Dendritic cell treated with granulocyte-macrophage colony-stimulating factor and Interleukin-4, amounts not matched to agents 40 ng/mL and 50 ng/mL, for 4 days (primary cell): Measurements from ENCODE around the gene CD300A.

Experiments
- H3K27ac Mint-ChIP-seq: one replicate; pipeline ENCODE4 v1.8.0; 2022; ENCODE audit warnings: mild to moderate bottlenecking, mixed read lengths
- H3K27me3 Mint-ChIP-seq: one replicate; pipeline ENCODE4 v1.8.0; 2022; ENCODE audit warnings: mild to moderate bottlenecking, mixed read lengths
- H3K36me3 Mint-ChIP-seq: one replicate; pipeline ENCODE4 v1.8.0; 2022; ENCODE audit warnings: low read depth, mixed read lengths
- H3K4me1 Mint-ChIP-seq: one replicate; pipeline ENCODE4 v1.8.0; 2022; ENCODE audit warnings: low read depth, mixed read lengths
- H3K4me3 Mint-ChIP-seq: one replicate; pipeline ENCODE4 v1.8.0; 2022; ENCODE audit warnings: mild to moderate bottlenecking, moderate library complexity, mixed read lengths
- H3K9me3 Mint-ChIP-seq: one replicate; pipeline ENCODE4 v1.8.0; 2022; ENCODE audit warnings: mixed read lengths
- intact Hi-C: fragments of 100-400 bp; cut with micrococcal nuclease; formaldehyde crosslinking; loops from one replicate; pipeline ENCODE4 v1.15.0; 2022

The CD300A gene

GRCh38 chr17:74446551-74447500, 19.6 kb upstream of the CD300A start:
- no peaks in the 10 kb centered on the region for H3K36me3 Mint-ChIP-seq

GRCh38 chr17:74447628-74448159, 18.7 kb upstream of the CD300A start:
- intact Hi-C loops = no loop called here
- Mint-ChIP-seq H3K27ac (peak overlapping the region; percentile 50), H3K9me3 (no peaks in the 10 kb centered on the region), H3K27me3 (peaks cover 54% of the 10 kb centered on the region), H3K4me1 (peaks cover 48% of the 10 kb centered on the region), H3K4me3 (no peak overlapping the region), H3K36me3 (no peaks in the 10 kb centered on the region)

More at GRCh38 chr17:74446551-74447500, 19.6 kb upstream of the CD300A start:
- Mint-ChIP-seq H3K4me1 (peaks cover 54% of the 10 kb centered on the region), H3K9me3 (no peaks in the 10 kb centered on the region), H3K4me3 (no peak overlapping the region), H3K27me3 (peaks cover 49% of the 10 kb centered on the region), H3K27ac (peak overlapping the region; percentile 50)
- intact Hi-C loops = no loop called here

- Mint-ChIP-seq H3K36me3 (no peaks in the 10 kb centered on the region), H3K4me3 (no peak overlapping the region)
- intact Hi-C loops = no loop called here
Measured at GRCh38 chr17:74448756-74449155, 17.7 kb upstream of the CD300A start.

GRCh38 chr17:74449306-74449705, 17.1 kb upstream of the CD300A start:
- intact Hi-C loops = no loop called here
- H3K9me3 Mint-ChIP-seq = no peaks in the 10 kb centered on the region
- no peaks in the 10 kb centered on the region for H3K36me3 Mint-ChIP-seq
- peaks cover 54% of the 10 kb centered on the region for H3K27me3 Mint-ChIP-seq
- peaks cover 39% of the 10 kb centered on the region for H3K4me1 Mint-ChIP-seq
- H3K4me3 Mint-ChIP-seq = no peak overlapping the region
- peak overlapping the region; percentile 15 for H3K27ac Mint-ChIP-seq

More at GRCh38 chr17:74448756-74449155, 17.7 kb upstream of the CD300A start:
- Mint-ChIP-seq H3K4me1 (peaks cover 43% of the 10 kb centered on the region), H3K27me3 (peaks cover 60% of the 10 kb centered on the region), H3K27ac (no peak overlapping the region), H3K9me3 (no peaks in the 10 kb centered on the region)

- Mint-ChIP-seq H3K27ac (peak overlapping the region; percentile 15), H3K9me3 (no peaks in the 10 kb centered on the region), H3K36me3 (no peaks in the 10 kb centered on the region), H3K27me3 (peaks cover 51% of the 10 kb centered on the region), H3K4me1 (peaks cover 39% of the 10 kb centered on the region), H3K4me3 (no peak overlapping the region)
- intact Hi-C loops = no loop called here
Measured at GRCh38 chr17:74449773-74450172, 16.7 kb upstream of the CD300A start.

- Mint-ChIP-seq H3K36me3 (no peaks in the 10 kb centered on the region), H3K27me3 (peaks cover 49% of the 10 kb centered on the region), H3K4me3 (no peak overlapping the region), H3K9me3 (no peaks in the 10 kb centered on the region), H3K27ac (peak overlapping the region; percentile 15), H3K4me1 (peaks cover 39% of the 10 kb centered on the region)
- intact Hi-C loops = no loop called here
Measured at GRCh38 chr17:74450231-74450630, 16.2 kb upstream of the CD300A start.

- intact Hi-C loops = no loop called here
- Mint-ChIP-seq H3K36me3 (no peaks in the 10 kb centered on the region), H3K9me3 (no peaks in the 10 kb centered on the region), H3K27me3 (peaks cover 42% of the 10 kb centered on the region), H3K27ac (no peak overlapping the region), H3K4me1 (peaks cover 34% of the 10 kb centered on the region), H3K4me3 (no peak overlapping the region)
Measured at GRCh38 chr17:74450925-74451403, 15.5 kb upstream of the CD300A start.

- intact Hi-C loops = no loop called here
- Mint-ChIP-seq H3K4me1 (peaks cover 28% of the 10 kb centered on the region), H3K4me3 (no peak overlapping the region), H3K27me3 (peaks cover 36% of the 10 kb centered on the region), H3K9me3 (no peaks in the 10 kb centered on the region), H3K27ac (no peak overlapping the region), H3K36me3 (no peaks in the 10 kb centered on the region)
Measured at GRCh38 chr17:74451557-74451956, 14.9 kb upstream of the CD300A start.

GRCh38 chr17:74452033-74452840, 14.2 kb upstream of the CD300A start:
- peak overlapping the region; percentile 54 for H3K27ac Mint-ChIP-seq
- H3K4me3 Mint-ChIP-seq = no peak overlapping the region
- intact Hi-C loops = no loop called here
- no peaks in the 10 kb centered on the region for H3K9me3 Mint-ChIP-seq
- H3K27me3 Mint-ChIP-seq = peaks cover 30% of the 10 kb centered on the region
- H3K4me1 Mint-ChIP-seq = peaks cover 27% of the 10 kb centered on the region
- no peaks in the 10 kb centered on the region for H3K36me3 Mint-ChIP-seq

- Mint-ChIP-seq H3K9me3 (no peaks in the 10 kb centered on the region), H3K36me3 (no peaks in the 10 kb centered on the region), H3K27ac (peak overlapping the region; percentile 54), H3K4me1 (peaks cover 30% of the 10 kb centered on the region), H3K4me3 (peak overlapping the region; percentile 60), H3K27me3 (peaks cover 26% of the 10 kb centered on the region)
- intact Hi-C loops = no loop called here
Measured at GRCh38 chr17:74452841-74453661, 13.4 kb upstream of the CD300A start.

- peak overlapping the region; percentile 60 for H3K4me3 Mint-ChIP-seq
- intact Hi-C loops = loop anchor here (2.0 kb wide), 1 partner anchor 79 kb away; no protein-coding TSS in a partner anchor
- peak overlapping the region; percentile 54 for H3K27ac Mint-ChIP-seq
- H3K27me3 Mint-ChIP-seq = peaks cover 27% of the 10 kb centered on the region
- H3K36me3 Mint-ChIP-seq = no peaks in the 10 kb centered on the region
- H3K9me3 Mint-ChIP-seq = no peaks in the 10 kb centered on the region
- peaks cover 37% of the 10 kb centered on the region for H3K4me1 Mint-ChIP-seq
Measured at GRCh38 chr17:74453665-74454196, 12.7 kb upstream of the CD300A start.

GRCh38 chr17:74454197-74455024, 12.0 kb upstream of the CD300A start:
- Mint-ChIP-seq H3K9me3 (no peaks in the 10 kb centered on the region), H3K36me3 (no peaks in the 10 kb centered on the region), H3K4me1 (peaks cover 40% of the 10 kb centered on the region), H3K4me3 (peak overlapping the region; percentile 44), H3K27ac (peak overlapping the region; percentile 55), H3K27me3 (peaks cover 27% of the 10 kb centered on the region)
- intact Hi-C loops = loop anchor here (2.0 to 5.0 kb wide), 2 partner anchors 38 to 78 kb away; no protein-coding TSS in a partner anchor
